Loucy (cell line): Measurements from ENCODE around the gene SNX19.

Experiments used
- H2AFZ ChIP-seq: fragments of 200-600 bp; sonication (generic); 2 replicates; pipeline ENCODE4 v1.6.0; 2016; ENCODE audit warnings: antibody characterized with exemption, mild to moderate bottlenecking, low read length, moderate library complexity
- H3F3A ChIP-seq: fragments of 200-600 bp; 2 replicates; pipeline ENCODE4 v1.6.0; 2016; ENCODE audit warnings: antibody characterized with exemption, low read depth, mild to moderate bottlenecking
- H3K27me3 ChIP-seq: fragments of 200-600 bp; sonication (generic); 2 replicates; pipeline ENCODE4 v1.6.1; 2014; ENCODE audit warnings: low read length, mild to moderate bottlenecking; ENCODE audit not compliant: insufficient read depth, poor library complexity, severe bottlenecking
- H3K36me3 ChIP-seq: fragments of 200-600 bp; sonication (generic); 2 replicates; pipeline ENCODE4 v1.6.1; 2016; ENCODE audit warnings: low read length; ENCODE audit not compliant: insufficient read depth
- H3K4me1 ChIP-seq: fragments of 200-600 bp; sonication (generic); 2 replicates; pipeline ENCODE4 v1.5.1; 2014; ENCODE audit warnings: low read length, mild to moderate bottlenecking; ENCODE audit not compliant: insufficient read depth, poor library complexity, severe bottlenecking
- H3K4me2 ChIP-seq: fragments of 200-600 bp; sonication (generic); 2 replicates; pipeline ENCODE4 v1.6.0; 2014; ENCODE audit warnings: antibody characterized with exemption, low read length, low read depth, mild to moderate bottlenecking; ENCODE audit not compliant: poor library complexity, severe bottlenecking
- H3K4me3 ChIP-seq: fragments of 200-600 bp; sonication (generic); 2 replicates; pipeline ENCODE4 v1.5.1; 2014; ENCODE audit warnings: low read length, mild to moderate bottlenecking, mixed read lengths; ENCODE audit not compliant: poor library complexity, severe bottlenecking
- H3K79me2 ChIP-seq: fragments of 200-600 bp; sonication (generic); 2 replicates; pipeline ENCODE4 v1.6.1; 2014; ENCODE audit warnings: low read length; ENCODE audit not compliant: insufficient read depth
- H3K9ac ChIP-seq: fragments of 200-600 bp; sonication (generic); 2 replicates; pipeline ENCODE4 v1.6.0; 2014; ENCODE audit warnings: mild to moderate bottlenecking, low read depth, low read length, moderate library complexity; ENCODE audit not compliant: poor library complexity, severe bottlenecking
- H3K9me2 ChIP-seq: fragments of 200-600 bp; sonication (generic); replicated peaks from 2 replicates; pipeline ENCODE4 v1.6.1; 2016; ENCODE audit warnings: low read depth, low read length, mixed read lengths
- H3K9me3 ChIP-seq: fragments of 200-600 bp; sonication (generic); 2 replicates; pipeline ENCODE4 v1.6.1; 2014; ENCODE audit warnings: mild to moderate bottlenecking, antibody characterized with exemption, low read length, low read depth; ENCODE audit not compliant: insufficient read depth
- H4K20me1 ChIP-seq: fragments of 200-600 bp; sonication (generic); 2 replicates; pipeline ENCODE4 v1.6.0; 2014; ENCODE audit warnings: antibody characterized with exemption, low read length, mild to moderate bottlenecking; ENCODE audit not compliant: insufficient read depth, poor library complexity, severe bottlenecking
- CTCF ChIP-seq: fragments of 200-600 bp; sonication (generic); conservative IDR thresholded peaks from 2 replicates; pipeline ENCODE4 v1.5.1; 2014; ENCODE audit warnings: mild to moderate bottlenecking, antibody characterized with exemption, low read length
- EZH2phosphoT487 ChIP-seq: fragments of 200-600 bp; IDR thresholded peaks from 2 replicates; pipeline ENCODE4 v1.6.1; 2018; ENCODE audit warnings: antibody characterized with exemption, mild to moderate bottlenecking, moderate library complexity, borderline replicate concordance

Gene SNX19

GRCh38 chr11:130911306-130911705 lies 5.0 kb downstream of the SNX19 start:
- Histone ChIP-seq H3K4me3 (no peak overlapping the region), H3K9me3 (no peaks in the 10 kb centered on the region), H4K20me1 (peaks cover 8% of the 10 kb centered on the region), H3K4me2 (no peak overlapping the region), H3K9ac (no peak overlapping the region), H2AFZ (no peak overlapping the region), H3K36me3 (no peaks in the 10 kb centered on the region), H3K4me1 (peaks cover 10% of the 10 kb centered on the region), H3K79me2 (peaks cover 20% of the 10 kb centered on the region), H3K9me2 (no peaks in the 10 kb centered on the region), H3K27me3 (no peaks in the 10 kb centered on the region), H3F3A (no peaks in the 10 kb centered on the region)
- TF ChIP-seq CTCF, result no peak
- TF ChIP-seq EZH2phosphoT487, result no peak

DNA sequence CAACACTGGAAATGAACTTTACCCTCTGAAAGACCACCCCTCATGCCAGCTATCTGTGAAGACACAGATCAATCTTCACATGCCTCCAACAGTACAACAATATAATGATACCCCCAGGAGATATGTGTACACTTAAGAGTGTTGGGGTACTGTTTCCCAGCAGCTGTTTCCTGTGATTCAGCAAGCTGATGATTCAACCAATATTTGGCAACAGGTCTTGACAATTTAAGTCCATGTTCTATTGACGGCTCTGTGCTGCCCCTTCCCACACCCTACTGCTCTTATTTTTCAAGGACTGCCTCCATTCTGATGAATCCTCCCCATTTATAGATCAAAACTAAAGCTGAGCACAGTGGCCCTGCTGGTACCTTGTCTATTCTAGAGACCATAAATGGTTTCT lies 6.6 kb downstream of the SNX19 start:
- TF ChIP-seq CTCF (no peak), EZH2phosphoT487 (no peak)
- Histone ChIP-seq H3K9ac (no peak overlapping the region), H3K9me2 (no peaks in the 10 kb centered on the region), H3K4me3 (no peak overlapping the region), H2AFZ (no peak overlapping the region), H3K27me3 (no peaks in the 10 kb centered on the region), H3K4me1 (peaks cover 5% of the 10 kb centered on the region), H4K20me1 (no peaks in the 10 kb centered on the region), H3K9me3 (no peaks in the 10 kb centered on the region), H3F3A (no peaks in the 10 kb centered on the region), H3K36me3 (peaks cover 5% of the 10 kb centered on the region; the same call in 1 of the 2 replicates), H3K79me2 (peaks cover 4% of the 10 kb centered on the region; the same call in 1 of the 2 replicates), H3K4me2 (no peak overlapping the region)

- Histone ChIP-seq H3K79me2 (no peaks in the 10 kb centered on the region), H3K4me2 (no peak overlapping the region), H3K4me1 (peaks cover 1% of the 10 kb centered on the region), H4K20me1 (no peaks in the 10 kb centered on the region), H3K36me3 (peaks cover 9% of the 10 kb centered on the region; the same call in 1 of the 2 replicates), H3F3A (no peaks in the 10 kb centered on the region), H3K9me2 (no peaks in the 10 kb centered on the region), H2AFZ (no peak overlapping the region), H3K4me3 (no peak overlapping the region), H3K27me3 (no peaks in the 10 kb centered on the region), H3K9ac (no peak overlapping the region), H3K9me3 (no peaks in the 10 kb centered on the region)
- TF ChIP-seq CTCF, result no peak
- TF ChIP-seq EZH2phosphoT487, result no peak
These were observed 7.3 kb downstream of the SNX19 start for GRCh38 chr11:130908770-130909625.
